ENCODE data around the gene CD1B.
"Not testable (repeated sequence)": the region's sequence is repeated elsewhere in the genome, so short reads cannot be mapped to it uniquely, and the experiment has no call there.

The CD1B gene

DNA sequence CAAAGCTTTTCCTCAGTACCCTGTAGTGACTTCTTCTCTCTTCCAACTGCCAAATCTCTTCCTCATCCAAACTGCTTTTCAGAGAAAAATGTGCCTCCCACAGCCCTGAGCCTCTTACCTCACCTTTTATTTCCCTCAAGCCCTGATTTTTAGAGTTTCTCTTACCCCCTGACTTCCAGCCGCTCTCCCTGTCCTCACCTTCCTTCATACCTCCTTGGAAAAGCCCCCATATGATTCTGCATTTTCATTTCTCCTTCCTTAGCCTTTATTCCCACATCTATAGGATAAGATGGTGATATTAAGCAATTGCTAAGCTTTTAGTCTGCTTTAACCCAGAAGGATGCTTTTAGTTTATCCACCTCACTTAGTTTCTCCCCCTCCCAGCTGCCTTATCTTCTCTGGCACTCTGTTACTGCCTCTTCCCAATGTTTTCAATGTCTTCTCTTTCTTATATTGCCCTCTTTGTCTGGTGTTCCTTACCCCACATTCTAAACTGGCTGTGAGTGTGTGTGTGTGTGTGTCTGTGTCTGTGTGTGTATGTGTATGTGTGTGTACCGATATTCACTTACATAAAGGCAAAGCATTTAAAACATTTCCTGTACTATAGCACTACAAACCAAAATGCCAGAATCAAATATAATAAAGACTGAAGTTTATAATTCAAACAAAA lies at the start of gene CD1B:
Gene CD1B, minus strand, starts transcription at position 51 of the 670 bp plus-strand sequence. CDS start 108 bp downstream, outside the sequence.
- DNase-seq: no peak

DNA sequence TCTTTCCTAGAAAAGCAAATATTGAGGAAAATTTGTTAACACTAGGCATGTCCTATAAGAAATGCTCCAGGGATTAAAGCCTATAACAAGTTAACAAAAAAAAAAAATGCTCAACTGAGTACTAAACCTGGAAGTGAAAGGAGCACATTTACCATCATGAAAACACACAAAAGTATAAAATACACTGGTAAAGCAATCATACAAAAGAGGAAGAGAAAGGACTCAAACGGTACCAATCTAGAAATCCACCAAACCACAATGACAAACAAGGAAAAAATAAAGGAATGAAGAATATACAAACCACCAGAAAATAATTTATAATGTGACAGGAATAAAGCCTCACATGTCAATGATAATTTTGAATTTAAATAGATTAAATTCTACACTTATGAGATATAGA lies 43.5 kb upstream of the CD1B start:
- no peak for DNase-seq

DNA sequence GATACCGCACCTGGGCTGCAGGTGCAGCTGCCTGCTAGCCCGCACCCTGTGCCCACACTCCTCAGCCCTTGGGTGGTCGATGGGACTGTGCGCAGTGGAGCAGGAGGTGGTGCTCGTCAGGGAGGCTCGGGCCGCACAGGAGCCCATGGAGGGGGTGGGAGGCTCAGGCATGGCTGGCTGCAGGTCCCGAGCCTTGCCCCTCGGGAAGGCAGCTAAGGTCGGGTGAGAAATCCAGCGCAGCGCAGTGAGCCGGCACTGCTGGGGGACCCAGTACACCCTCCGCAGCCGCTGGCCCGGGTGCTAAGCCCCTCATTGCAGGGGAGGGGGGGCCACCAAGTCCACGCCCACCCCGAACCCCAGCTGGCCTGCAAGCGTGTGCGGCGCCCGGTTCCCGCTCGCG lies 42.8 kb upstream of the CD1B start:
- not testable (repeated sequence) for DNase-seq

DNA sequence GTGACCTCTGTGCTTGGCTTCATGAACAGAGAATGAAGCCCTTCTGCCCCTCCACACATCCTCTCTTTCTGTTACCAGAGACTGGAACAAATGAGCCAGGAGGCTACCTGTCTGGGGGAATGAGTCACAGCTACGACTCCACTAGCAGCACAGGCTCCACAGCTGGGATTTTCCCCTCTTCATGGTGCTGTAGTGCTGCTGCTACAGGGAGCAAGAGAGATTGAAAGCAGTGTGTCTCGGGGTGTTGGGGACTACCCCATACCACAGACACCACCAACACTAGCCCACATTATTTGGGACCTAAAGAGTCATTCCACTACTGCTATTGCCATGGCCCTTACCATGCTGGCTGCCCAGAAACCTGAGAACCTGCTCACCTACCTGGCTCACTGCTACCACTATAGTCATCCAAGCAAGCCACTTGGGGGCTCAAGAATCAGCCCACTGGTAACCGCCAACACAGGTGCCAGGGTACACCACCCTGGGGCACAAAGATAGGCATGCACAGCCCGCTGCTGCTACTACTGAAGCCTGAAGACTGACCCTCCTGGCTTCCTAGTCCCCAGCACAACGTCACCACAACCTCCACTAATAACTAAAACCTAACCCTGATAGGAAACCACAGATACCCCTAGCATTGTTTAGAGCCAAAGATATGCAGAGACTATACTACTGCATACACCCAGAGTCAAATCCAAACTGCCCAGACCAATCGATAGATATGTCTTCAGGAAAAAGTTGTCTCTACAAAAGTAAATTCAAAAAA lies 40.0 kb upstream of the CD1B start:
- no peak for DNase-seq

DNA sequence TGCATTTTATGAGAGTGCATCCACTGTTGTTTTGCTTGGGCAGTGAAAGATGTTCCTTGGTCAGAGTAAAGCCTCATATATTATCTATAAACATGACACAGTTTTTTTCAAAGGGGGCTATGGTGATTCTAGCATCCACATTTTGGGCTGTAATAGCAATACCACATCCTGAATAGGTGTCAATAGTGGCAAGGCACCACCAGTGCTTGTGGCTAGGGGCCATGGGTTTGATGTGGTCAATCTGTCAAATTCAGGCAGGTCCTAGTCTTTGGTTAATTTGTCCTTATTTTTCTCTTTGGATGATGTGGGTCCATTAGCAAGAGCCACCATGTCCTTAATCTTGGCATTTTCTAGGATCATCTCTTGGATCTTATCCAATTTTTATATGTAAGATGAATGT lies 35.5 kb upstream of the CD1B start:
- no peak for DNase-seq

DNA sequence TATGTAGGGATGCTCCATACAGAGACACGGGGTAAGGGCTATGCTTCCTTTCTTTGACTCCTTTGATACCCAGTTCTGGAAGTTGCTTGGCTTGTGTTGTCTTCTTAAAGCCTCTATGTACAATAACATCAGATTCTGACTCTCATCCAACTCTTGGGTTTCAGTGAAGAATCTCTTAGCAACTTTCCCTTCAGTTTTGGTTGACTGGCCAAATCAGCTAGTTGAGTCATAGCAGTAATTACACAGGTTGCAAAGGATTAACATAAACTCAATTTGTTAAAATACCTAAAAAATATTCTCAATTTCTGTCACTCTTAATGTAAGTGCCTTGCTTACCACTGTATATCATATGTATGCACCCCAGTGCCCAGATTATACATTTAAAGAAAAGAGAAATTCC lies 31.6 kb upstream of the CD1B start:
- no peak for DNase-seq

DNA sequence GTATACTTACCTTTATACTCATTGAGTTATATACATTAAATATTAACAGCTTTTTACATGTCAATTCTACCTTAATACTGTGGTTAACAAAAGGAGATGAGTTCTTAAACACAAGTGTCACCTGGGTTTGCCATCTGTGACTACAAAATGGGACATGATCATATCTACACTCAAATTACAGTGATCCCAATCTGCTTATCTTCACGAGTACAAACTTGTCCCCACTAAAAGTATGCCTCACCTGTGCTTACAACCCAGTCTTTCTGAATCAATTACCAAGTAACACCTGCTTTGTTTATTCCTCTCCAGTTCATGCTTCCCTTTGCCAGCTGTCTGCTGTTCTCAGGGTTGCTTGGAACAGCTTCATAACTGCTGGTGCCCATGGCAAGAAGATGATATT lies 31.2 kb upstream of the CD1B start:
- DNase-seq: no peak

DNA sequence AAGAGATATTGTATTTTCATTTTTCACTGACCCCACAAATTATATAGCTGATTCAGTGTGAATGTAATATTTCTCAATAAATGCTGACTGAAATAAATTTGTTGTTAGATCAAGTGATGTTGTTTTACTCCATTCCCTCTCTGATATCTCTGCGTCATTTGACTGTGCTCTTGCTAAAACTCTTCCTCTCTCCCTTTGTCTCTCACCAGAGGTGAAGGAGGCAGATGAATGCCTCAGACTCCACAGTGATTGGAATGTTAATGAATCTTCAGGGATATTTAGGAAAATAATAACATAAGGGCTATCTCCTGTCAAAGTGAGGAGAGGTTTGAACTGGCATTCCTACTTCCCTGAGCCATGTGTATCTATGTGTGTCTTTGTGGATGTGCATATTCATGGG lies 26.1 kb upstream of the CD1B start:
- DNase-seq: no peak

DNA sequence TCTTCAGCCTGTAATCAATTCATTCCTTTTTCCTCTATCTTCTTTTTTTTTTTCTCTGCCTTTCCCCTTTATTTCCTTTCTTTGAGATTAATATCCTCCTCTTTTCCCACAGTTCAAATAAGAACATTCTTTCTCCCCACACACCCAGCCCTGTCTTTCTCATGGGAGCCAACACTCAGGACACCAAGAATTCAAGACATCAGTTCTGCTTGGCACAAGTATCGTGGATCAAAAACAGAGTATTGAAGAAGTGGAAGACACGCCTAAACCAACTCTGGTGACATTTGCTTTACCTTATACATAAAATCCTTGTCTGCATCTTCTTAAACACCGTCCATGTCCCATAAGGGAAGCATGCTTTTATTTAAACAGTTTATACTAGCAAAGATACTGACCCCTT lies 25.3 kb upstream of the CD1B start:
- no peak for DNase-seq

DNA sequence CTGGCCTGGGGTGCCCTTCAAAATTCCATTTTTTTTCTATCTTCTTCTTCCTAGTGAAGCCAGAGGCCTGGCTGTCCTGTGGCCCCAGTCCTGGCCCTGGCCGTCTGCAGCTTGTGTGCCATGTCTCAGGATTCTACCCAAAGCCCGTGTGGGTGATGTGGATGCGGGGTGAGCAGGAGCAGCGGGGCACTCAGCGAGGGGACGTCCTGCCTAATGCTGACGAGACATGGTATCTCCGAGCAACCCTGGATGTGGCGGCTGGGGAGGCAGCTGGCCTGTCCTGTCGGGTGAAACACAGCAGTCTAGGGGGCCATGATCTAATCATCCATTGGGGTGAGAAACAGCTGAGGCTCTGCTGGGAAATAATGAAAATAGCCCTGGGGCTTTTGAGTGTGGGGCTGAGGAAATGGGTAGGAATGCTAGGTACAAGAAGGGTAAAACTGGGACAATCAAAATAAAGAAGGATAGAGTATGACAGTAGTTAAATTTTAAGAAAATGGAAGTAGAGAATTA lies 24.5 kb upstream of the CD1B start:
- no peak for DNase-seq

DNA sequence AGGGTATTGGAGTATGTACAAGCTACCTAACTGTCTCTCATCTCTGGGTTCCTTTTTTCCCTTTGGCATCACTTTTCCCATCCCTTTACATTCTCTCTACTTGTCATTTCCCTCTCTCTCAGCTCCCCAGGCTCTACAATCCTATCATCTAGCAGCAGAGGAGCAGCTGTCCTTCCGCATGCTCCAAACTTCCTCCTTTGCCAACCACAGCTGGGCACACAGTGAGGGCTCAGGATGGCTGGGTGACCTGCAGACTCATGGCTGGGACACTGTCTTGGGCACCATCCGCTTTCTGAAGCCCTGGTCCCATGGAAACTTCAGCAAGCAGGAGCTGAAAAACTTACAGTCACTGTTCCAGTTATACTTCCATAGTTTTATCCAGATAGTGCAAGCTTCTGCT lies 22.9 kb upstream of the CD1B start:
- no peak for DNase-seq

DNA sequence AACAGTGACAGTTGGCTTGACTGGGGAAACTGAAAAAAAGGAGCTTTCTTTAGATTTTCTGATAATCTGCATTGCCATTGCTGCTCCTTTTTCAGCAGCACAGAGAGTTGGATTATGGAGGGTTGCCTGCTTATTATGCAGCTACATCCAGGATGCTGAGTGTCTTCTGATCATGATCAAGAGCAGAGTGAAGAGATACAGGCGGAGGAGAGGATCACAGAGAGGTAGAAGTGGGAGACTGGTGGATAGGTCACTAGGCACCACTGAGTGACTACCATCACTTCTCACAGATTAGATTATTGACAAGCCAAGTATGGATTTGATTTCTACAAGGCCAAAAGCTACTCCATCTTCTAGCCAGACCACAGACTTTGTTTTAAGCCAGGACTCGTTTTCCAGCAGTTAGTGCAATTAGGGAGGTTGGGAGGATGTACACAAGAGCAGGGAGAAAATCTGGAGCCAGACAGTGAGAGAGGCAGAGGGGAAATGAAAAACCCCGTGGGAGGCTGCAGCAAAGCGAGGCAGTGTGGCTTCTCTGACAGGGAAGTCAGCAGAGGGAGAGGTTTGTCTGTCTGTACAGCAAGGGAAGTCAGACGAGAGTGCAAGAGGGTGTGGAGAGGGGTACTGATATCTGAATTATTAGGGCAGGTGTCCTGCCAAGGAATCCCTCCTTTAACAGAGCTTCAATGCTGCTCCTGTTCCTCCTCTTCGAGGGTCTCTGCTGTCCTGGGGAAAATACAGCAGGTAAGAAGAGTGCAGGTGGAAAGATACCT lies 22.2 kb upstream of the CD1B start, which contains the start of gene CD1E:
Gene CD1E, plus strand, starts transcription at position 592 of the 773 bp plus-strand sequence. Its CDS starts 95 bp downstream, at position 687.
- no peak for DNase-seq

DNA sequence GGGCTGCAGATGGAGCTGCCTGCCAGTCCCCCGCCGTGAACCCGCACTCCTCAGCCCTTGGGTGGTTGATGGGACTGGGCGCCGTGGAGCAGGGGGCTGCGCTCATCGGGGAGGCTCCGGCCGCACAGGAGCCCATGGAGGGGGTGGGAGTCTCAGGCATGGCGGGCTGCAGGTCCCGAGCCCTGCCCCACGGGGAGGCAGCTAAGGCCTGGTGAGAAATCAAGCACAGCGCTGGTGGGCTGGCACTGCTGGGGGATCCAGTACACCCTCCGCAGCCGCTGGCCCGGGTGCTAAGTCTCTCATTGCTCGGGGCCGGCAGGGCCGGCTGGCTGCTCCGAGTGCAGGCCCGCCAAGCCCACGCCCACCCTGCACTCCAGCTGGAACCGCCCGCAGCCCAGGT lies 17.6 kb upstream of the CD1B start:
- not testable (repeated sequence) for DNase-seq

DNA sequence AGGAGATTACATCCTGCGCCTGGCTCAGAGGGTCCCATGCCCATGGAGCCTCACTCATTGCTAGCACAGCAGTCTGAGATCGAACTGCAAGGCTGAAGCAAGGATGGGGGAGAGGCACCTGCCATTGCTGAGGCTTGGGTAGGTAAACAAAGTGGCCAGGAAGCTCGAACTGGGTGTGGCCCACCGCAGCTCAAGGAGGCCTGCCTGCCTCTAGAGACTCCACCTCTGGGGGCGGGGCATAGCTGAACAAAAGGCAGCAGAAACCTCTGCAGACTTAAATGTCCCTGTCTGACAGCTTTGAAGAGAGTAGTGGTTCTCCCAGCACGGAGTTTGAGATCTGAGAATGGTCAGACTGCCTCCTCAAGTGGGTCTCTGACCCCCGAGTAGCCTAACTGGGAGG lies 5.1 kb upstream of the CD1B start:
- not testable (repeated sequence) for DNase-seq

DNA sequence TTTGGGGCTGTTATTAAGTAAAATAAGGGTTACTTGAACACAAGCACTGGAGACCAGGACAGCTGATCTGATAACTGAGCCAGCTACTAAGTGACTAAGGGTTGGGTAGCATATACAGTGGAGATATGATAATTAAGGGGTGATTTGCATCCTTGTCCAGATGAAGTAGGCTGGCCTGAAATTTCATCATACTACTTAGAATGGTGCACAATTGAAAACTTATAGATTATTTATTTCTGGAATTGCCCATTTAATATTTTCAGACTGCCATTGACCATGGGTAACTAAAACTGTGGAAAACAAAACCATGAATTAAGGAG lies 3.8 kb upstream of the CD1B start:
- no peak for DNase-seq

DNA sequence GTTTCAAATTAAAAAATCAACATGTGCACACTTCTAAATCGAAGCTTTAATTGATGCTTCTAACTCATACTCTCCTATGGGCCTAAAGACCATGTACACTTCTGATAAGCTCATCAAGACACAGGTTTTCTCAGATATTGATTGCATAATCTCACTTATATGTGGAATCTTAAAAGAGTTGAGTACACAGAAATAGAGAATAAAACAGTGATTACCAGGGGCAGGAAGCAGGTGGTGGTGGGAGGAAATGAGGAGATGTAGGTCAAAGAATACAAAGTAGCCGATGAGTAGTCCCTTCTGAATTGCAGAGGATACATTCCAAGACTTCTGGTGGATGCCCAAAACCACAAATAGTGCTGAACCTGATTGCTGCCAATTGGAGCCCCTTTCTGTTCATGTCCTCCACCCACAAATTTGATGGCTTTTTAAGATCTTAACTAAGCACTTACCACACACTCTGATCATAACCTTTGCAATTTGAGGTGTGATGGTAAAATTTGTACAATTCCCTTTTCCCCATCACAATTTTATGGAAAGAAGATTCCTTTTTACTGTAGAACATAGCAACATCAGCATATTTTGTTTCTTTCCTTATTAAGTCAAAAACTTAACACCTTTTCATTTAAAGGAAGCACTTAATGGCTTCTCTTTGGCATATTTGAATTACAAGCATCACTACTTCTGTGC lies 3.3 kb upstream of the CD1B start:
- no peak for DNase-seq

DNA sequence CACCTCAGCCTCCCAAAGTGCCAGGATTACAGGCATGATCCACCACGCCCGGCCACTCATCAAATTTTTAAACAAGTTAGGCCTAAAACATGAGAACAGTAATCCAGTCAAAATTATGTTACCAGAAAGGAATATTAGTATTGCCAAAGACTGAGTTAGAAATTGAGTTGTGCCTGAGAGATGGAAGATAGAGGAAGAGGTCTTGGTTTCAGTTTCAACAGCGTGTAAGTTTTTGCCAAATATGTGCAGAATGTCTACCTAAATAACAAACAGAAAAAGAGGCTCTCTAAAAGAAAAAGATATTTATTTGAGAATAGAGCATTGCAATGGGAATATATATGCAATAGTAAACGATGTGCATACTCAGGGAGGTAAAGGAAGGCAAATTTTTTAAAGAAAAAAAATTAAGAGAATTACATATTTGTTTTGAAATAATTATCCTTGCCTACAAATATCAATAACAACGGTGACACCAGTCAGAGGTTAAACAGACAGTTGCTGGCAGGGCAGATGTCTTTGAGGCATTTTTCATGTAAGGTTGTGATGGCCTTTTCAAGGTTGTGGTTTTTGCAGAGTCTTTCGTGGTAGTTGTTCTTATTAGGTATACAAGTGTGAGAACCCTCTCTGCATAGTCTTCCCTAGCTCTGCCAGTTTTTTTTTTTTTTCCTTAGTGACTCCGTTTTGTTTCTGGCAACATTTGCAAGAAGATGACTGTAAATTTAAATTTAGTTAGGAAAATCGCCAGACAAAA lies 2.2 kb upstream of the CD1B start:
- DNase-seq: no peak

DNA sequence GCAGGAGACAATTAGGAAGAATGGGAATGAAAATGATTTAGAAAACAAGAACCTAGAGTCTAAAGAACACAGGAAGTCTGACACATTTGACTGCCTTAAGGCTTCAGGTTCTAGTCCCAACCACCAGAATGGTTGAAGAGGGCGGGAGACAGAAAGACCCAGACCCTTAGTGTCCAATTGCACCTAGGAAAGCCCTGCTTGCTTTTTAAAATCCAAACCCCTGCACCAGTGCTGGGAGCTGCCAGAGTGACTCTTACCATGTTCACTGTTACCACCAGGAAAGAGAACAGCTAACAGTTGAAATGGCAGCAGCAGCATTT lies 265 bp downstream of the CD1B start:
- no peak for DNase-seq

DNA sequence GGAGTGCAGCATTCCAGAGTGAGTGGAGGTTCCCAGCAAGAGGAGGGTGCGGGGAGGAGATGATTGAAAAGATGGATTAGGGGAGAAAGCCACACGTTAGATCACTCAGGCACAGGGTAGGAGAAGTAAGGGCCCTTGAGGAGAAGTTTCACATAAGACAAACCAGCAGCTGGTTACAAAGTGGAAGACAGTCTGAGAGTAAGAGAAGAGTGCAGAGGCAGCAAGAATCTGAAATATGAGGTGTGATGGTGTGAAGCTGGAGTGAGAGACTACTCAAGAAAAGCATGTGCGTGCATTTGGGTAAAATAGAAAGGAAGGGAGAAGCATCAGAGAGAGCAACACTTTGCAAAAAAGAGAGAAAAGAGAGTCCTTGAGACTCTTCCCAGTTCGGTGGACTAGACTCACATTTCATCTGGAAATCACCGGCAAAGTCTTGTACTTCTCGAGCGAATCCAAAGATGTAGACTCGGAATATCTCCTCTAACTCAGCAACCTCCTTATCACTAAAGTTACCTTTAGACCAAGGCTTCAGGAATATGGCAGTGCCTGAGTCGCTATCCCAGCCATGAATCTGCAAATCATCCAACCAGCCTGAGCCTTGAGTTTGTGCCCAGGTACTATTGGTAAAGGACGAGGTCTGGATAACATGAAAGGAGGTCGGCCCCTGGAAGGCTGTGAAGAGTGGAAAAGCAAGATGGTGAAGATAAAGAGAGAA lies 783 bp downstream of the CD1B start:
- DNase-seq: no peak

DNA sequence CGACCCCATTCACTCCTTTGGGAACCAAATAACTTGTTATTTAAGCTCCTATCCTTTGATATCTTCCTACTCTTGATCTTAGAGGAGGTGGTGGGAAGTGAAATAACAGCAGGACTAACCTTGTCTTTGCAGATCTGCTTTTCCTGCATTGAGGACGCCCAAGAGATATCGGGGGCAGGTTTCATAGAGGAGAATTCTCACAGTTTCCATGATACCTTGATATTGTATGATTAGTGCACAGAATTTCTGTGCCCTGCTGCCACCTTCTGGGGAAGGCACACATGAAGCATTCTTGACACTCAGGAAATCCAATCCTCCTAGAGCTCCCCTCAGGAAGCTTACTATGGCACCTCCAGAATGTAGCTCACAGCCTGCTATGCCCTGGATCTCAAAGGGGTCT lies 1.6 kb downstream of the CD1B start:
- DNase-seq: no peak

DNA sequence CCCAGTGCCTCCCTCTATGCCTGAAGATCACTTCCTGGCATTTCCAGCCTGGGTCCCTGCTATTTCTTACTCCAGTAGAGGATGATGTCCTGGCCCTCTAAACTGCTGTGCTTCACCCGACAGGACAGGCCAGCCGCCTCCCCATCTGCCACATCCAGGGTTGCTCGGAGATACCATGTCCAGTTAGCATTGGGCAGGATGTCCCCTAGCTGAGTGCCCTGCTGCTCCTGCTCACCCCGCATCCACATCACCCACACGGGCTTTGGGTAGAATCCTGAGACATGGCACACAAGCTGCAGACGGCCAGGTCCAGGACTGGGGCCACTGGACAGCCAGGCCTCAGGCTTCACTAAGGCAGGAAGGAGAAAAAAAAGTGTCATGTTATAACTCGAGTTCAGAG lies 2.0 kb downstream of the CD1B start:
- DNase-seq: no peak

DNA sequence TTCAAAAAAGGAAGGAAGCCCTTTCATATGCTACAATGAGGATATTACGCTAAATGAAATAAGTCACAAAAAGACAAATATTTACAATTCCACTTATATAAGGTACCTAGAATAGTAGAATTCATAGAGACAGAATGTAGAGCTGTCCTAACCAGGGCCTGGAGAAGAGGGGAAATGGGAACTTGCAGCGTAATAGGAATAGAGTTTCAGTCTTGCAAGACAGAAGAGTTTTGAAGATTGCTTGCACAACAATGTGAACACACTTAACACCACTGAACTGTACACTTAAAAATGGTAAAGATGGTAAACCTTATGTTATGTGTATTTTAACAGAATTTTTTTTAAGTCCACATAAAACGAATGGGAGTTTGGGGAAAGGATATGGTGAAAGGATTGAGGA lies 2.9 kb downstream of the CD1B start:
- no peak for DNase-seq
